GM23248 (cell line): ENCODE results near the gene TMEM132A. TPM values are rescaled to one million over a fixed set of nuclear protein-coding genes. Genes with fewer than 3 reads are reported as not detected.
"Not testable (repeated sequence)": the region's sequence is repeated elsewhere in the genome, so short reads cannot be mapped to it uniquely, and the experiment has no call there.

ENCODE experiments used
- DNase-seq: peaks from one replicate; pipeline ENCODE4 v3.0.0-alpha.2; 2015
- H2AFZ ChIP-seq: fragments of 200-600 bp; sonication (generic); 2 replicates; pipeline ENCODE4 v1.6.1; 2016; ENCODE audit warnings: antibody characterized with exemption
- H3F3A ChIP-seq: fragments of 200-600 bp; sonication (generic); 2 replicates; pipeline ENCODE4 v1.6.1; 2016; ENCODE audit warnings: mild to moderate bottlenecking, antibody characterized with exemption, mixed run types; ENCODE audit not compliant: insufficient read depth
- H3K27ac ChIP-seq: fragments of 200-600 bp; sonication (generic); 2 replicates; pipeline ENCODE4 v1.5.1; 2016; ENCODE audit warnings: mild to moderate bottlenecking
- H3K27me3 ChIP-seq: fragments of 200-600 bp; sonication (generic); replicated peaks from 2 replicates; pipeline ENCODE4 v1.6.1; 2016; ENCODE audit warnings: mild to moderate bottlenecking; ENCODE audit not compliant: insufficient read depth
- H3K36me3 ChIP-seq: fragments of 200-600 bp; sonication (generic); 2 replicates; pipeline ENCODE4 v1.6.1; 2016; ENCODE audit warnings: low read depth, mild to moderate bottlenecking
- H3K4me1 ChIP-seq: fragments of 200-600 bp; sonication (generic); 2 replicates; pipeline ENCODE4 v1.6.1; 2016; ENCODE audit warnings: mild to moderate bottlenecking; ENCODE audit not compliant: insufficient read depth
- H3K4me2 ChIP-seq: fragments of 200-600 bp; sonication (generic); one replicate; pipeline ENCODE4 v1.6.1; 2016; ENCODE audit warnings: mild to moderate bottlenecking; ENCODE audit not compliant: unreplicated experiment
- H3K4me3 ChIP-seq: fragments of 200-600 bp; sonication (generic); 2 replicates; pipeline ENCODE4 v1.5.1; 2016; ENCODE audit warnings: mild to moderate bottlenecking
- H3K79me2 ChIP-seq: fragments of 200-600 bp; sonication (generic); 2 replicates; pipeline ENCODE4 v1.6.1; 2016; ENCODE audit warnings: mild to moderate bottlenecking; ENCODE audit not compliant: insufficient read depth
- H3K9ac ChIP-seq: fragments of 200-600 bp; sonication (generic); 2 replicates; pipeline ENCODE4 v1.6.1; 2016; ENCODE audit warnings: mild to moderate bottlenecking
- H3K9me2 ChIP-seq: fragments of 200-600 bp; sonication (generic); 2 replicates; pipeline ENCODE4 v1.6.1; 2016; ENCODE audit warnings: mixed run types, mild to moderate bottlenecking, moderate library complexity; ENCODE audit not compliant: insufficient read depth
- H3K9me3 ChIP-seq: fragments of 200-600 bp; sonication (generic); one replicate; pipeline ENCODE4 v1.6.1; 2017; ENCODE audit warnings: low read depth
- H4K20me1 ChIP-seq: fragments of 200-600 bp; sonication (generic); 2 replicates; pipeline ENCODE4 v1.6.0; 2016; ENCODE audit not compliant: insufficient read depth
- EZH2 ChIP-seq: fragments of 200-600 bp; sonication (generic); IDR thresholded peaks from 2 replicates; pipeline ENCODE4 v1.6.1; 2018; ENCODE audit warnings: antibody characterized with exemption, mild to moderate bottlenecking; ENCODE audit not compliant: insufficient read depth, poor library complexity, severe bottlenecking
- EZH2phosphoT487 ChIP-seq: fragments of 200-600 bp; sonication (generic); IDR thresholded peaks from 2 replicates; pipeline ENCODE4 v1.6.1; 2018; ENCODE audit warnings: antibody characterized with exemption, moderate library complexity, mild to moderate bottlenecking, low read depth; ENCODE audit not compliant: insufficient read depth
- WGBS, 2 experiments: methylation state at CpG; one replicate each; pipeline ENCODE4 v1.1.6; 2015 to 2017; ENCODE audit warnings: low lambda C conversion rate in 2 of 2, low coverage in 1 of 2; ENCODE audit errors: missing lambda C conversion rate in 2 of 2; 5-methylcytosine and 5-hydroxymethylcytosine counted together
- in situ Hi-C: fragments of 300-500 bp; cut with MboI; formaldehyde crosslinking; loops from 2 replicates; pipeline ENCODE4 v1.15.0; 2020
- polyA plus RNA-seq: library from polyadenylated mRNA; unstranded; fragments of >200 nt; fragmentation: Nextera tagmentation; extraction: Ambion mirVana; gene quantifications from 2 replicates; pipeline ENCODE4 v1.2.1, GENCODE V29; 2016
- total RNA-seq: library from RNA; depleted of rRNA; stranded (reverse); fragments of >200 nt; shearing (Covaris generic); gene quantifications from 2 replicates; pipeline ENCODE4 v1.2.3, GENCODE V29; 2014

Gene TMEM132A
- total and polyA plus RNA-seq, 2 experiments from 2014 or later = 10.1 to 28.2 TPM

- Histone ChIP-seq H3K9me2 (no peaks in the 10 kb centered on the region), H4K20me1 (no peaks in the 10 kb centered on the region), H3K9me3 (no peaks in the 10 kb centered on the region), H3K27me3 (peaks cover 38% of the 10 kb centered on the region), H3K4me2 (no peak overlapping the region), H3F3A (no peaks in the 10 kb centered on the region), H3K9ac (no peak overlapping the region), H2AFZ (no peak overlapping the region), H3K4me3 (no peak overlapping the region), H3K4me1 (no peaks in the 10 kb centered on the region), H3K27ac (no peak overlapping the region), H3K36me3 (no peaks in the 10 kb centered on the region), H3K79me2 (no peaks in the 10 kb centered on the region)
- no peak for TF ChIP-seq EZH2phosphoT487
- TF ChIP-seq EZH2 = no peak
- 49 to 58% methylated on average over 5 of the region's 5 CpGs for WGBS, 2 experiments
- no peak for DNase-seq
- in situ Hi-C loops = no loop called here
Measured at GRCh38 chr11:60970890-60971289, 46.6 kb downstream of the TMEM132A start.

GRCh38 chr11:60971520-60971919 lies 47.3 kb downstream of the TMEM132A start, which contains the start of gene CD6:
TSS of gene CD6 (plus strand) at chr11:60971680. CDS start at chr11:60971866, 186 bp downstream.
- in situ Hi-C loops = no loop called here
- H3K27me3 ChIP-seq = peaks cover 35% of the 10 kb centered on the region
- no peak within 1 kb of the TSS for H3K27ac ChIP-seq
- 69 to 71% methylated on average over 11 to 16 of the region's 16 CpGs for WGBS, 2 experiments
- no peaks in the 10 kb centered on the region for H3K9me3 ChIP-seq
- no peak within 1 kb of the TSS for H3K4me3 ChIP-seq
- no peaks in the 10 kb centered on the region for H3K79me2 ChIP-seq
- no peaks in the 10 kb centered on the region for H3K4me1 ChIP-seq
- no peaks in the 10 kb centered on the region for H3K9me2 ChIP-seq
- H3K9ac ChIP-seq = no peak within 1 kb of the TSS
- no peak for TF ChIP-seq EZH2
- no peak for TF ChIP-seq EZH2phosphoT487
- H2AFZ ChIP-seq = no peak within 1 kb of the TSS
- DNase-seq = no peak
- no peaks in the 10 kb centered on the region for H3K36me3 ChIP-seq
- no peaks in the 10 kb centered on the region for H4K20me1 ChIP-seq
- no peak within 1 kb of the TSS for H3K4me2 ChIP-seq
- no peaks in the 10 kb centered on the region for H3F3A ChIP-seq

GRCh38 chr11:60972182-60973030 lies 48.1 kb downstream of the TMEM132A start:
- 62 to 64% methylated on average over 15 of the region's 15 CpGs for WGBS, 2 experiments
- Histone ChIP-seq H2AFZ (no peak overlapping the region), H3K9me2 (no peaks in the 10 kb centered on the region), H3K9ac (no peak overlapping the region), H3K36me3 (no peaks in the 10 kb centered on the region), H3K9me3 (no peaks in the 10 kb centered on the region), H3F3A (no peaks in the 10 kb centered on the region), H3K4me3 (no peak overlapping the region), H3K4me1 (no peaks in the 10 kb centered on the region), H3K4me2 (no peak overlapping the region), H3K79me2 (no peaks in the 10 kb centered on the region), H4K20me1 (no peaks in the 10 kb centered on the region), H3K27ac (no peak overlapping the region), H3K27me3 (peaks cover 30% of the 10 kb centered on the region)
- in situ Hi-C loops = no loop called here
- no peak for DNase-seq
- TF ChIP-seq EZH2 (no peak), EZH2phosphoT487 (no peak)

- H3K4me1 ChIP-seq = no peaks in the 10 kb centered on the region
- H3K4me3 ChIP-seq = no peak overlapping the region
- H2AFZ ChIP-seq = no peak overlapping the region
- H3K4me2 ChIP-seq = no peak overlapping the region
- no peaks in the 10 kb centered on the region for H3K9me2 ChIP-seq
- WGBS, 2 experiments = 54 to 66% methylated on average over 6 of the region's 6 CpGs
- H4K20me1 ChIP-seq = no peaks in the 10 kb centered on the region
- no peak for DNase-seq
- no peaks in the 10 kb centered on the region for H3K36me3 ChIP-seq
- no peaks in the 10 kb centered on the region for H3F3A ChIP-seq
- H3K79me2 ChIP-seq = no peaks in the 10 kb centered on the region
- TF ChIP-seq EZH2phosphoT487 = no peak
- TF ChIP-seq EZH2 = no peak
- H3K9me3 ChIP-seq = no peaks in the 10 kb centered on the region
- in situ Hi-C loops = no loop called here
- no peak overlapping the region for H3K27ac ChIP-seq
- peaks cover 24% of the 10 kb centered on the region for H3K27me3 ChIP-seq
- H3K9ac ChIP-seq = no peak overlapping the region
Measured at GRCh38 chr11:60973699-60974098, 49.4 kb downstream of the TMEM132A start.

GRCh38 chr11:60974316-60974715 lies 50.1 kb downstream of the TMEM132A start:
- in situ Hi-C loops, H3K4me3 ChIP-seq, H3K9ac ChIP-seq, H3K36me3 ChIP-seq, H3K79me2 ChIP-seq, H2AFZ ChIP-seq, H4K20me1 ChIP-seq, H3F3A ChIP-seq, H3K9me3 ChIP-seq, H3K27ac ChIP-seq, H3K4me1 ChIP-seq, H3K4me2 ChIP-seq, H3K9me2 ChIP-seq, DNase-seq: not testable (repeated sequence)
- peaks cover 20% of the 10 kb centered on the region for H3K27me3 ChIP-seq
- 59 to 63% methylated on average over 13 of the region's 13 CpGs for WGBS, 2 experiments
